Adrenal gland (tissue), 5 donors: ENCODE results near the gene CNKSR3.

Source experiments
- CTCF ChIP-seq, 6 experiments: fragments of 450-650 bp in 4 of 6; fragments of 200-600 bp in 2 of 6; sonication (generic) in 1 of 6; IDR thresholded peaks; 1 replicate in 5 of 6; 2 replicates in 1 of 6; pipeline versions ENCODE4 v1.5.1 to v1.8.0; 2016 to 2021; ENCODE audit warnings: antibody characterized with exemption in 6 of 6, mild to moderate bottlenecking in 2 of 6, moderate library complexity in 1 of 6
- POLR2A ChIP-seq, 2 donors: fragments of 450-650 bp; IDR thresholded peaks; one replicate each; pipeline ENCODE4 v1.6.1; 2017; ENCODE audit warnings: antibody characterized with exemption in 2 of 2, mild to moderate bottlenecking in 2 of 2, moderate library complexity in 1 of 2
- donor health status: DM: no; HTN: no; CAD: no.

- no peak for TF ChIP-seq POLR2A (IDR thresholded peaks at IDR 0.05)
- TF ChIP-seq CTCF (IDR thresholded peaks at IDR 0.05) = no peak
Observed at GRCh38 chr6:154558984-154559383, 48.5 kb upstream of the CNKSR3 start.
